Transverse colon (tissue), 4 donors: ENCODE measurements around the gene PIK3IP1. TPM values are rescaled to one million over a fixed set of nuclear protein-coding genes. Genes with fewer than 3 reads are reported as not detected.
"Not testable (repeated sequence)": the region's sequence is repeated elsewhere in the genome, so short reads cannot be mapped to it uniquely, and the experiment has no call there.

Source experiments
- DNase-seq: peaks from one replicate; pipeline ENCODE4 v3.0.0-alpha.2; 2019
- H3K27ac ChIP-seq, 4 donors: fragments of 200-600 bp; sonication (generic); 2 replicates each; pipeline ENCODE4 v1.5.1; 2016 to 2018; ENCODE audit warnings: inconsistent platforms in 4 of 4
- H3K27me3 ChIP-seq: fragments of 200-600 bp; sonication (generic); 2 replicates; pipeline ENCODE4 v1.5.1; 2017; ENCODE audit warnings: inconsistent platforms
- H3K36me3 ChIP-seq, 4 donors: fragments of 200-600 bp; sonication (generic); 2 replicates each; pipeline ENCODE4 v1.5.1; 2017 to 2019; ENCODE audit warnings: inconsistent platforms in 4 of 4
- H3K4me1 ChIP-seq, 4 donors: fragments of 200-600 bp; sonication (generic); 2 replicates each; pipeline ENCODE4 v1.5.1; 2017 to 2020; ENCODE audit warnings: inconsistent platforms in 4 of 4
- H3K4me3 ChIP-seq, 4 donors: fragments of 200-600 bp; sonication (generic); 1 replicate in 1 of 4; 2 replicates in 3 of 4; pipeline versions ENCODE4 v1.5.1 to v1.6.1; 2017 to 2019; ENCODE audit warnings: inconsistent platforms in 4 of 4
- H3K9me3 ChIP-seq, 2 donors: fragments of 200-600 bp; sonication (generic); 2 replicates each; pipeline ENCODE4 v1.5.1; 2017 to 2019; ENCODE audit warnings: inconsistent platforms in 2 of 2
- CTCF ChIP-seq, 5 experiments: fragments of 200-600 bp in 3 of 5; fragments of 450-650 bp in 2 of 5; sonication (generic) in 3 of 5; IDR thresholded peaks; 1 replicate in 2 of 5; 2 replicates in 3 of 5; pipeline ENCODE4 v1.5.1; 2016 to 2017; ENCODE audit warnings: antibody characterized with exemption in 5 of 5, inconsistent platforms in 3 of 5, mild to moderate bottlenecking in 2 of 5, moderate library complexity in 1 of 5
- EP300 ChIP-seq: sonication (generic); formaldehyde crosslinking; IDR thresholded peaks from one replicate; pipeline ENCODE4 v1.6.1; 2017; ENCODE audit warnings: antibody characterized with exemption, low read depth
- POLR2A ChIP-seq: fragments of 450-650 bp; IDR thresholded peaks from one replicate; pipeline ENCODE4 v1.6.1; 2016; ENCODE audit warnings: antibody characterized with exemption, mild to moderate bottlenecking, moderate library complexity
- POLR2AphosphoS5 ChIP-seq, 3 donors: sonication (generic); formaldehyde crosslinking; IDR thresholded peaks; one replicate each; pipeline ENCODE4 v1.6.1; 2016; ENCODE audit warnings: antibody characterized with exemption in 3 of 3
- WGBS, 2 donors: methylation state at CpG; one replicate each; pipeline ENCODE4 v1.1.5; 2018; ENCODE audit warnings: low coverage in 1 of 2; 5-methylcytosine and 5-hydroxymethylcytosine counted together
- in situ Hi-C, 4 donors: fragments of 200-750 bp; cut with MboI; loops; one replicate each; pipeline versions ENCODE4 v1.15.0 to v1.15.1; 2017; ENCODE audit warnings: low sequenced_read_pairs in 3 of 4, low pct_ligation_motif_present in 1 of 4, low pct_unique_long_range_greater_than_20kb in 1 of 4
- intact Hi-C: fragments of 100-400 bp; cut with DNase I; formaldehyde crosslinking; loops from one replicate; pipeline ENCODE4 v1.15.1; 2023; ENCODE audit warnings: low total_unique reads
- small RNA-seq, 4 donors: library from RNA; depleted of rRNA; stranded (forward); fragments of <200 nt; gene quantifications; one replicate each; pipeline ENCODE3, GENCODE V24; 2016
- total RNA-seq, 4 donors: library from RNA; depleted of rRNA; stranded (reverse); fragments of >200 nt; gene quantifications; one replicate each; pipeline ENCODE4 v1.1.0, GENCODE V29; 2016

PIK3IP1 gene
- total RNA-seq, 4 donors from 2014 or later, result 11.6 to 46.7 (median 35.2) TPM

- H3K27me3 ChIP-seq, result no peaks in the 10 kb centered on the region
- H3K4me1 ChIP-seq, result peaks cover 2 to 36% (median 7%) of the 10 kb centered on the region in 4 donors
- no peak overlapping the region for H3K27ac ChIP-seq
- H3K9me3 ChIP-seq, result no peaks in the 10 kb centered on the region
- no peaks in the 10 kb centered on the region for H3K36me3 ChIP-seq
- in situ Hi-C loops (no loop called here), intact Hi-C loops (no loop called here)
- H3K4me3 ChIP-seq, result no peak overlapping the region
- no peak for TF ChIP-seq POLR2AphosphoS5 (IDR thresholded peaks at IDR 0.05)
- no peak for TF ChIP-seq EP300
- no peak for TF ChIP-seq CTCF (IDR thresholded peaks at IDR 0.05)
- DNase-seq, result no peak
- WGBS, 2 donors, result 64 to 76% methylated on average over 4 to 6 of the region's 6 CpGs
Observed at GRCh38 chr22:31239771-31240370, 52.4 kb downstream of the PIK3IP1 start.

GRCh38 chr22:31238057-31238456 is 54.2 kb downstream of the PIK3IP1 start:
- Histone ChIP-seq H3K4me1 (peaks cover 2 to 39% (median 11%) of the 10 kb centered on the region in 4 donors), H3K27me3 (no peaks in the 10 kb centered on the region), H3K4me3 (no peak overlapping the region), H3K36me3 (no peaks in the 10 kb centered on the region), H3K27ac (no peak overlapping the region), H3K9me3 (no peaks in the 10 kb centered on the region)
- intact Hi-C loops (no loop called here), in situ Hi-C loops (no loop called here)
- TF ChIP-seq POLR2A (no peak), EP300 (no peak), CTCF (IDR thresholded peaks at IDR 0.05) (no peak), POLR2AphosphoS5 (IDR thresholded peaks at IDR 0.05) (no peak)
- 50% methylated on average over 1 of the region's 1 CpG; no CpG with 5 or more reads in 1 of the 2 donors for WGBS, 2 donors
- no peak for DNase-seq

GRCh38 chr22:31236044-31236443 is 56.2 kb downstream of the PIK3IP1 start:
- in situ Hi-C loops, H3K4me3 ChIP-seq, DNase-seq, H3K36me3 ChIP-seq, H3K27me3 ChIP-seq, intact Hi-C loops, H3K27ac ChIP-seq, H3K9me3 ChIP-seq: not testable (repeated sequence)
- 97 to 100% methylated on average over 1 to 4 of the region's 4 CpGs for WGBS, 2 donors
- H3K4me1 ChIP-seq, result peaks cover 4 to 51% (median 24%) of the 10 kb centered on the region in 4 donors

- Histone ChIP-seq H3K4me1 (peaks cover 13 to 56% (median 32%) of the 10 kb centered on the region in 4 donors), H3K36me3 (no peaks in the 10 kb centered on the region), H3K27ac (peak overlapping the region in 1 of 4 donors; percentile 27), H3K4me3 (no peak overlapping the region), H3K27me3 (no peaks in the 10 kb centered on the region), H3K9me3 (no peaks in the 10 kb centered on the region)
- intact Hi-C loops (no loop called here), in situ Hi-C loops (no loop called here)
- TF ChIP-seq POLR2AphosphoS5 (IDR thresholded peaks at IDR 0.05), result no peak
- no peak for DNase-seq
- 48 to 60% methylated on average over 1 to 3 of the region's 3 CpGs for whole genome bisulfite sequencing, 2 donors
Observed at GRCh38 chr22:31235081-31235480, 57.2 kb downstream of the PIK3IP1 start.

- TF ChIP-seq POLR2A, result no peak
- no peak for TF ChIP-seq EP300
- no peak for TF ChIP-seq POLR2AphosphoS5 (IDR thresholded peaks at IDR 0.05)
- no peak for TF ChIP-seq CTCF (IDR thresholded peaks at IDR 0.05)
- Histone ChIP-seq H3K27me3 (no peaks in the 10 kb centered on the region), H3K9me3 (no peaks in the 10 kb centered on the region), H3K4me3 (no peak overlapping the region), H3K36me3 (no peaks in the 10 kb centered on the region), H3K4me1 (peaks cover 28 to 71% (median 53%) of the 10 kb centered on the region in 4 donors), H3K27ac (peak overlapping the region in 3 of 4 donors; percentile 8 to 90 (median 28))
- intact Hi-C loops (no loop called here), in situ Hi-C loops (no loop called here)
- DNase-seq, result no peak
- 77 to 82% methylated on average over 3 of the region's 3 CpGs for WGBS, 2 donors
Observed at GRCh38 chr22:31233001-31233400, 59.3 kb downstream of the PIK3IP1 start.

Small RNA genes within 50 kb of the gene (small RNA-seq; reads per million reads assigned to genes)
- 0 reads per million in 4 donors for gene RNA5SP496

Other genes with a start within 250 kb of the PIK3IP1 start
- 100 to 1,000 TPM; 171 to 341 (median 219) TPM for gene SMTN, start 211.2 kb downstream of the PIK3IP1 start, total RNA-seq
- 100 to 1,000 TPM; 247 to 334 (median 315) TPM for gene SELENOM, start 184.9 kb downstream of the PIK3IP1 start, total RNA-seq
- 10 to 100 TPM; 22.4 to 51.2 (median 30.8) TPM for gene INPP5J, start 169.5 kb downstream of the PIK3IP1 start, total RNA-seq
- not detected for gene PLA2G3, start 152.0 kb downstream of the PIK3IP1 start, total RNA-seq
- 10 to 100 TPM; 18.5 to 52.4 (median 32.3) TPM for gene RNF185, start 132.3 kb downstream of the PIK3IP1 start, total RNA-seq
- gene LIMK2, start 80.2 kb downstream of the PIK3IP1 start, total RNA-seq, result 100 to 1,000 TPM; 124 to 283 (median 210) TPM
- 10 to 100 TPM in 2 of 4 donors, 1 to 10 TPM in 2; 3.6 to 12.2 (median 8.7) TPM for gene PATZ1, start 53.9 kb upstream of the PIK3IP1 start, total RNA-seq
- 10 to 100 TPM in 3 of 4 donors, 1 to 10 TPM in 1; 4.6 to 39.2 (median 26.3) TPM for gene DRG1, start 107.1 kb upstream of the PIK3IP1 start, total RNA-seq
- 10 to 100 TPM; 14.4 to 66.1 (median 17.2) TPM for gene EIF4ENIF1, start 197.4 kb upstream of the PIK3IP1 start, total RNA-seq
- 100 to 1,000 TPM in 2 of 4 donors, 10 to 100 TPM in 2; 55.3 to 157 (median 90.1) TPM for gene SFI1, start 204.0 kb upstream of the PIK3IP1 start, total RNA-seq